ENCODE results near the gene CMTM1. TPM values are rescaled to one million over a fixed set of nuclear protein-coding genes. Genes with fewer than 3 reads are reported as not detected.

The CMTM1 gene
- polyA plus RNA-seq, 1 donor (not counting 4 experiments of a cell fraction or from before 2014, with no cell fraction given), result 0.24 TPM

- Histone ChIP-seq H3K27ac (ENCODE audit: control insufficient read depth, insufficient read depth, low read length) (no peak overlapping the region), H3K9me3 (ENCODE audit: control insufficient read depth, low read depth, low read length) (no peaks in the 10 kb centered on the region), H3K36me3 (ENCODE audit: control insufficient read depth in 2 of 2, extremely low read depth in 1 of 2, insufficient read depth in 2 of 2, low read length in 2 of 2) (no peaks in the 10 kb centered on the region), H4K20me1 (ENCODE audit: control insufficient read depth, extremely low read depth, insufficient read depth, low read length) (no peaks in the 10 kb centered on the region), H2AFZ (ENCODE audit: control insufficient read depth, low read length) (no peak overlapping the region), H3K4me3 (ENCODE audit: control insufficient read depth in 2 of 3, extremely low read depth in 1 of 3, insufficient read depth in 2 of 3, low read depth in 1 of 3, low read length in 3 of 3) (no peak overlapping the region), H3K4me2 (ENCODE audit: control insufficient read depth, extremely low read depth, insufficient read depth, low read depth, low read length) (no peak overlapping the region), H3K27me3 (ENCODE audit: control insufficient read depth, extremely low read depth, insufficient read depth, low read length) (no peaks in the 10 kb centered on the region), H3K9ac (ENCODE audit: control insufficient read depth, extremely low read depth, insufficient read depth, low read length) (no peak overlapping the region), H3K79me2 (ENCODE audit: control insufficient read depth, insufficient read depth, low read length) (no peaks in the 10 kb centered on the region), H3K4me1 (ENCODE audit: control insufficient read depth, extremely low read depth, insufficient read depth, low read length) (no peaks in the 10 kb centered on the region), H3K9me1 (ENCODE audit: control insufficient read depth, extremely low read depth, insufficient read depth, low read length) (no peaks in the 10 kb centered on the region)
- no peak for TF ChIP-seq CTCF (optimal IDR thresholded peaks at IDR 0.05 in 1 of 3, IDR thresholded peaks at IDR 0.05 in 1 of 3, conservative IDR thresholded peaks at IDR 0.05 in 1 of 3; ENCODE audit: extremely low read depth in 1 of 3, insufficient read depth in 2 of 3, low read length in 3 of 3)
- TF ChIP-seq EZH2 (IDR thresholded peaks at IDR 0.05; ENCODE audit: low read length), result no peak
- DNase-seq (ENCODE audit: low read depth, low spot score) (no peak), FAIRE-seq (no peak)
- dilution Hi-C loops (cut with MboI; ENCODE audit: extremely low pct_ligation_motif_present, low sequenced_read_pairs), result no loop called here
Observed at GRCh38 chr16:66592241-66592640, 26.0 kb downstream of the CMTM1 start.

DNA sequence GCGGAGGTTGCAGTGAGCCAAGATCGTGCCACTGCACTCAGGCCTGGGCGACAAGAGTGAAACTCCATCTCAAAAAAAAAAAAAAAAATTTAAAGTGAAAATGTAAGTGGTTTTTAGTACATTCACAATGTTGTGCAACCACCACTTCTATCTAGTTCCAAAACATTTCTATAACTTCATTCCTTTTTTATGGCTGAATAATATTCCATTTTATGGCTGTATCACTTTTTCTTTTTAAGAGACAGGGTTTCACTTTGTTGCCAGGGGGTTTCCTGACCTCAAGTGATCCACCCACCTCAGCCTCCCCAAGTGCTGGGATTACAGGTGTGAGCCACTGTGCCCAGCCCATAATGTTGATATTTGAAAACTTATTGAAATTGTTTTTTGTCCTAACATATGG, 26.6 kb downstream of the CMTM1 start:
- FAIRE-seq (no peak), DNase-seq (ENCODE audit: low read depth, low spot score) (no peak)
- no peaks in the 10 kb centered on the region for H3K9me1 ChIP-seq (ENCODE audit: control insufficient read depth, extremely low read depth, insufficient read depth, low read length)
- no peaks in the 10 kb centered on the region for H4K20me1 ChIP-seq (ENCODE audit: control insufficient read depth, extremely low read depth, insufficient read depth, low read length)
- H2AFZ ChIP-seq (ENCODE audit: control insufficient read depth, low read length), result no peak overlapping the region
- no peaks in the 10 kb centered on the region for H3K9me3 ChIP-seq (ENCODE audit: control insufficient read depth, low read depth, low read length)
- H3K4me2 ChIP-seq (ENCODE audit: control insufficient read depth, extremely low read depth, insufficient read depth, low read depth, low read length), result no peak overlapping the region
- H3K79me2 ChIP-seq (ENCODE audit: control insufficient read depth, insufficient read depth, low read length), result no peaks in the 10 kb centered on the region
- H3K27me3 ChIP-seq (ENCODE audit: control insufficient read depth, extremely low read depth, insufficient read depth, low read length), result no peaks in the 10 kb centered on the region
- H3K27ac ChIP-seq (ENCODE audit: control insufficient read depth, insufficient read depth, low read length), result no peak overlapping the region
- no peak overlapping the region for H3K4me3 ChIP-seq (ENCODE audit: control insufficient read depth in 2 of 3, extremely low read depth in 1 of 3, insufficient read depth in 2 of 3, low read depth in 1 of 3, low read length in 3 of 3)
- no peak for TF ChIP-seq EZH2 (IDR thresholded peaks at IDR 0.05; ENCODE audit: low read length)
- no peak for TF ChIP-seq CTCF (optimal IDR thresholded peaks at IDR 0.05 in 1 of 3, IDR thresholded peaks at IDR 0.05 in 1 of 3, conservative IDR thresholded peaks at IDR 0.05 in 1 of 3; ENCODE audit: extremely low read depth in 1 of 3, insufficient read depth in 2 of 3, low read length in 3 of 3)
- no peaks in the 10 kb centered on the region for H3K4me1 ChIP-seq (ENCODE audit: control insufficient read depth, extremely low read depth, insufficient read depth, low read length)
- no peak overlapping the region for H3K9ac ChIP-seq (ENCODE audit: control insufficient read depth, extremely low read depth, insufficient read depth, low read length)
- H3K36me3 ChIP-seq (ENCODE audit: control insufficient read depth in 2 of 2, extremely low read depth in 1 of 2, insufficient read depth in 2 of 2, low read length in 2 of 2), result no peaks in the 10 kb centered on the region
- dilution Hi-C loops (cut with MboI; ENCODE audit: extremely low pct_ligation_motif_present, low sequenced_read_pairs), result no loop called here
